Endothelial cell of umbilical vein (primary cell): ENCODE data around the gene A3GALT2. TPM values are rescaled to one million over a fixed set of nuclear protein-coding genes. Genes with fewer than 3 reads are reported as not detected.

Experiments used
- BruUV-seq: library from RNA; stranded (reverse); fragments of 400-500 nt; replicated peaks from 2 replicates; lab custom pipeline; 2021; lab: Mats Ljungman, UMichigan
- CTCF ChIA-PET: fragments of 300-600, 350-600 bp; sonication (Branson Sonifier 250); formaldehyde crosslinking; loops from one replicate; lab custom pipeline; 2021; ENCODE audit warnings: antibody characterized with exemption, inconsistent platforms; lab: Charles Lee
- POLR2A ChIA-PET: fragments of 300-600, 350-600 bp; sonication (Branson Sonifier 250); formaldehyde crosslinking; loops from one replicate; lab custom pipeline; 2021; ENCODE audit warnings: antibody characterized with exemption, inconsistent platforms; lab: Charles Lee
- DNase-seq: peaks from one replicate; pipeline ENCODE4 v3.0.0-alpha.2; 2011; ENCODE audit warnings: low read depth, low spot score
- FAIRE-seq: peaks from 2 replicates; lab custom pipeline; 2011; peaks lifted over from hg19 to GRCh38; lab: Jason Lieb, UNC
- H2AFZ ChIP-seq: 2 replicates; pipeline ENCODE4 v1.6.0; 2012; ENCODE audit warnings: low read depth, low read length, control low read depth, inconsistent platforms
- H3K27ac ChIP-seq: 2 replicates; pipeline ENCODE4 v1.5.1; 2011; ENCODE audit warnings: low read depth, mild to moderate bottlenecking, control low read depth, low read length, moderate library complexity; ENCODE audit not compliant: insufficient read depth
- H3K27me3 ChIP-seq, 2 experiments: 2 replicates each; pipeline versions ENCODE4 v1.6.0 to v1.6.1; 2011; ENCODE audit warnings: low read length in 2 of 2, mixed read lengths in 1 of 2; ENCODE audit not compliant: control insufficient read depth in 2 of 2, insufficient read depth in 2 of 2
- H3K36me3 ChIP-seq, 2 experiments: 2 replicates in 1 of 2; 3 replicates in 1 of 2; pipeline ENCODE4 v1.5.1; 2011; ENCODE audit warnings: low read length in 2 of 2, mild to moderate bottlenecking in 1 of 2, moderate library complexity in 1 of 2; ENCODE audit not compliant: control insufficient read depth in 2 of 2, insufficient read depth in 2 of 2; ENCODE audit errors: extremely low read depth in 1 of 2
- H3K4me1 ChIP-seq: 3 replicates; pipeline ENCODE4 v1.5.1; 2011; ENCODE audit warnings: mild to moderate bottlenecking, low read length; ENCODE audit not compliant: control insufficient read depth, insufficient read depth; ENCODE audit errors: extremely low read depth
- H3K4me2 ChIP-seq: 2 replicates; pipeline ENCODE4 v1.6.1; 2011; ENCODE audit warnings: low read length, control low read depth, mixed read lengths; ENCODE audit not compliant: insufficient read depth
- H3K4me3 ChIP-seq, 3 experiments: fragments of 200-600 bp in 1 of 3; sonication (generic), shearing (Covaris generic) in 1 of 3; replicated peaks in 1 of 3; 2 replicates each; pipeline ENCODE4 v1.5.1; 2011 to 2016; ENCODE audit warnings: control low read depth in 3 of 3, low read length in 3 of 3, mild to moderate bottlenecking in 2 of 3, inconsistent platforms in 1 of 3, low read depth in 1 of 3, moderate library complexity in 1 of 3; ENCODE audit not compliant: insufficient read depth in 1 of 3
- H3K79me2 ChIP-seq: 2 replicates; pipeline ENCODE4 v1.6.0; 2012; ENCODE audit warnings: low read length, inconsistent platforms; ENCODE audit not compliant: control insufficient read depth, insufficient read depth
- H3K9ac ChIP-seq: replicated peaks from 2 replicates; pipeline ENCODE3; 2011; ENCODE audit warnings: low read length, control low read depth; ENCODE audit not compliant: insufficient read depth; ENCODE audit errors: extremely low read depth
- H3K9me1 ChIP-seq: replicated peaks from 3 replicates; pipeline ENCODE4 v1.6.0; 2011; ENCODE audit warnings: mild to moderate bottlenecking, low read length; ENCODE audit not compliant: control insufficient read depth, insufficient read depth; ENCODE audit errors: extremely low read depth
- H3K9me3 ChIP-seq: replicated peaks from 2 replicates; pipeline ENCODE4 v1.5.1; 2012; ENCODE audit warnings: low read length, inconsistent platforms; ENCODE audit not compliant: control insufficient read depth, insufficient read depth
- H4K20me1 ChIP-seq: replicated peaks from 2 replicates; pipeline ENCODE3; 2011; ENCODE audit warnings: mild to moderate bottlenecking, low read length; ENCODE audit not compliant: control insufficient read depth, insufficient read depth; ENCODE audit errors: extremely low read depth
- CTCF ChIP-seq, 2 donors: IDR thresholded peaks; 1 replicate in 1 of 2; 2 replicates in 1 of 2; pipeline ENCODE4 v1.5.1; 2011; ENCODE audit warnings: low read length in 2 of 2, mild to moderate bottlenecking in 2 of 2, moderate library complexity in 2 of 2, control low read depth in 1 of 2, inconsistent platforms in 1 of 2, low read depth in 1 of 2; ENCODE audit not compliant: insufficient read depth in 1 of 2; ENCODE audit errors: extremely low read depth in 1 of 2
- EZH2 ChIP-seq: IDR thresholded peaks from 2 replicates; pipeline ENCODE4 v1.6.1; 2012; ENCODE audit warnings: borderline replicate concordance, low read depth, mild to moderate bottlenecking, moderate library complexity, low read length, inconsistent platforms; ENCODE audit not compliant: severe bottlenecking
- FOS ChIP-seq: IDR thresholded peaks from 2 replicates; pipeline ENCODE4 v1.6.1; 2011; ENCODE audit warnings: mild to moderate bottlenecking, low read length, moderate library complexity, borderline replicate concordance; ENCODE audit not compliant: insufficient read depth
- GATA2 ChIP-seq: IDR thresholded peaks from 2 replicates; pipeline ENCODE4 v1.7.0; 2011; ENCODE audit warnings: low read depth, mild to moderate bottlenecking, moderate library complexity, mixed read lengths, low read length; ENCODE audit not compliant: insufficient read length, insufficient read depth
- JUN ChIP-seq: IDR thresholded peaks from 2 replicates; pipeline ENCODE4 v1.6.1; 2011; ENCODE audit warnings: borderline replicate concordance, low read depth; ENCODE audit not compliant: insufficient read length, insufficient read depth
- MYC ChIP-seq: IDR thresholded peaks from one replicate; pipeline ENCODE4 v1.6.1; 2011; ENCODE audit warnings: mild to moderate bottlenecking, low read depth, low read length
- POLR2A ChIP-seq: IDR thresholded peaks from 2 replicates; pipeline ENCODE4 v1.6.1; 2012; ENCODE audit warnings: low read depth, mild to moderate bottlenecking, control low read depth, low read length
- POLR2AphosphoS5 ChIP-seq: IDR thresholded peaks from 2 replicates; pipeline ENCODE4 v1.6.1; 2012; ENCODE audit warnings: low read depth, mild to moderate bottlenecking, control low read depth, low read length, moderate library complexity; ENCODE audit not compliant: insufficient read depth
- dilution Hi-C: fragments of 300-500 bp; cut with MboI; formaldehyde crosslinking; loops from one replicate; pipeline ENCODE4 v1.15.0; 2019; ENCODE audit warnings: low sequenced_read_pairs; ENCODE audit not compliant: extremely low pct_ligation_motif_present
- intact Hi-C: fragments of 100-400 bp; cut with micrococcal nuclease; formaldehyde crosslinking; loops from one replicate; pipeline ENCODE4 v1.10.0; 2022
- polyA plus RNA-seq, 4 experiments: library from polyadenylated mRNA; depleted of rRNA in 3 of 4; stranded (reverse) in 3 of 4; unstranded in 1 of 4; fragments of >200 nt; gene quantifications; 2 replicates each; pipeline versions ENCODE4 v1.2.1 to v1.2.3, GENCODE V29; 2011 to 2012; ENCODE audit warnings: missing spikeins in 1 of 4
- total RNA-seq: library from RNA; stranded (reverse); gene quantifications from 2 replicates; pipeline ENCODE4 v1.2.3, GENCODE V29; 2021
- TF ChIP-seq, protein P1 (sequence below): IDR thresholded peaks from 2 replicates; pipeline ENCODE4 v1.6.1; 2011; ENCODE audit not compliant: insufficient read depth, insufficient read length

A3GALT2 gene
- total and polyA plus RNA-seq, 2 donors (not counting 3 experiments of a cell fraction or from before 2014, with no cell fraction given): not detected

DNA sequence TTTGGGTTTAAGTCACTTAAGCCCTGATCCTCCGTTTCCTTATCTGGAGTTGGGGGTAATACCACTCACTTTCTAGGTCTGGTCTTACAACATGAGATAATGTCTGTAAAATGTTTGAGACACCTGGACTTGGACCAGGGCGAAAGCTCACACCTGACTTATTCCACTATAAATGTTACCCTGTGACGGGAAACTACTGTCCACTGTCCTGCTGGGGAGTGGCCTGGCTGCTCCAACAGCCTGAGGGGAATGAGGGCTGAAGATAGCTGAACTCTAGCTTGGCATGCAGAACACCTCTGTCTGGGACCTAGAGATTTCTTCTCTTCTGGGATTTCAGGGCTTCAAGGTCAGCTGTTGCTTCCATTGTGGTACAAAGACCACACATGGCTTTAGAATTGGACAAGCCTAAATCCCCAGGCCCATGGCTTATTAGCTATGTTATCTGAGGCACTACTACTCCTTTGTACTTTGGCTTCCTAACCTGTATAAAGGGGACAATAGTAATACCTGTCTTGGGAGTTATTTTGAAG is 9.5 kb upstream of the A3GALT2 start:
- Histone ChIP-seq H4K20me1 (no peaks in the 10 kb centered on the region), H3K9ac (no peak overlapping the region), H3K9me1 (no peaks in the 10 kb centered on the region), H3K4me3 (no peak overlapping the region), H3K9me3 (no peaks in the 10 kb centered on the region), H3K27me3 (no peaks in the 10 kb centered on the region), H3K27ac (no peak overlapping the region), H3K4me2 (no peak overlapping the region), H3K79me2 (peaks cover 34% of the 10 kb centered on the region), H2AFZ (no peak overlapping the region), H3K4me1 (peaks cover 16% of the 10 kb centered on the region), H3K36me3 (peaks cover 36 to 65% of the 10 kb centered on the region in 2 experiments)
- DNase-seq: no peak
- TF ChIP-seq FOS (no peak), GATA2 (no peak), JUN (no peak), MYC (no peak), POLR2AphosphoS5 (no peak), EZH2 (no peak), CTCF (IDR thresholded peaks at IDR 0.05; ENCODE audit: extremely low read depth in 1 of 2, insufficient read depth in 1 of 2, low read depth in 1 of 2, low read length in 2 of 2) (no peak), POLR2A (no peak)
- TF ChIP-seq, protein P1, sequence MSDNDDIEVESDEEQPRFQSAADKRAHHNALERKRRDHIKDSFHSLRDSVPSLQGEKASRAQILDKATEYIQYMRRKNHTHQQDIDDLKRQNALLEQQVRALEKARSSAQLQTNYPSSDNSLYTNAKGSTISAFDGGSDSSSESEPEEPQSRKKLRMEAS: no peak
- dilution Hi-C loops (no loop called here), intact Hi-C loops (no loop called here)
- POLR2A ChIA-PET: no interaction called here
- CTCF ChIA-PET: interaction anchor here (0.8 kb wide), 1 partner anchor 35 kb away, joined by 3 read pairs; no protein-coding TSS in a partner anchor
- no peak for FAIRE-seq
- no TSS peak for BruUV-seq
